Measurements from ENCODE around the gene KRTAP19-2. TPM values are rescaled to one million over a fixed set of nuclear protein-coding genes. Genes with fewer than 3 reads are reported as not detected.

Gene KRTAP19-2
- polyA plus RNA-seq, 1 donor from 2014 or later: not detected

DNA sequence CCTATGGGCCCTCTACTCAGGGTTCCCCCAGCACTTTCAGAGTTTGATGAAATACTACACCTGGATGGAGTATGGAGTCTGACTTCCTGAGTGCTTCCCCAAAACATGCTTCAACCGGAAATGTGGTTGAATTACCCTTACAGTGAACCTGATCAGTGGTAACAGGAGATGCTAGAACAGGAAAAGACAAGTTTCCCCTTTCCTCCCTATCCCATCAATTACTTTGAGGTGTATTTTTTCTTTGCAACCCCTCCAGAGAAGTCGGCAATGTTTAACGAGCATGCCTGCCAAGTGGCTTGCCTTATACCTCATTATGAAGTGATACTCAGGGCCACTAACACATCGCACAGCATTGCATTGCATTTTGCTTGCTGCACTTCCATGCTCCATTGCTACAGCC is 40.2 kb downstream of the KRTAP19-2 start:
- H3K4me1 Mint-ChIP-seq: peaks cover 0 to 1% (median 0%) of the 10 kb centered on the region in 3 donors
- H3K27ac Mint-ChIP-seq: no peak overlapping the region
- no peak overlapping the region for H3K4me3 Mint-ChIP-seq
- no peaks in the 10 kb centered on the region for H3K36me3 Mint-ChIP-seq
- H3K9me3 Mint-ChIP-seq: peaks cover 0 to 3% (median 0%) of the 10 kb centered on the region in 3 donors
- H3K27me3 Mint-ChIP-seq: no peaks in the 10 kb centered on the region

DNA sequence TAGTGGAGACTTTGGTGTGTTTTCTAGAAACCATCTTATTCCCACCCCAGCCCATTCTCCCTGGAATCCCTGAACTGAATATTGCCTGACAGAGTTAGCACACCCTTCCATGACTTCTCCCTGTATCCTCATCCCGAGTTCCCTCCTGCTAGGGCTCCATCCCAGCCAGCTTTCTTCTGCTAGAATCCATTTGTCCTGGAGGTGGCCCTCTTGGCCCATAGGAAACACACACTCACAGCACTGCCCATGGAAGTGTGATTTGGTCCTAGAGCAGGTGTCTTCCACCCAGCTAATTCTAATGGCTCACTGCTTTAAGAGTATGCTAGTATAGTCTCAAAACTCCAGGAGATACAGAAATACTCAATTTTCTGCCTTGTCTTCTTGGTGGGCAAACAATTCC is 43.0 kb downstream of the KRTAP19-2 start:
- Mint-ChIP-seq H3K4me1 (no peaks in the 10 kb centered on the region), H3K4me3 (no peak overlapping the region), H3K27me3 (no peaks in the 10 kb centered on the region), H3K9me3 (peaks cover 0 to 5% (median 4%) of the 10 kb centered on the region in 3 donors), H3K36me3 (no peaks in the 10 kb centered on the region), H3K27ac (no peak overlapping the region)

GRCh38 chr21:30443226-30443625 is 44.0 kb downstream of the KRTAP19-2 start:
- H3K27ac Mint-ChIP-seq: no peak overlapping the region
- H3K9me3 Mint-ChIP-seq: peaks cover 0 to 5% (median 4%) of the 10 kb centered on the region in 3 donors
- H3K36me3 Mint-ChIP-seq: no peaks in the 10 kb centered on the region
- H3K4me3 Mint-ChIP-seq: no peak overlapping the region
- no peaks in the 10 kb centered on the region for H3K4me1 Mint-ChIP-seq
- H3K27me3 Mint-ChIP-seq: no peaks in the 10 kb centered on the region

- no peak within 1 kb of the TSS for H3K4me3 Mint-ChIP-seq
- no peak within 1 kb of the TSS for H3K27ac Mint-ChIP-seq
- H3K36me3 Mint-ChIP-seq: no peaks in the 10 kb centered on the region
- no peaks in the 10 kb centered on the region for H3K27me3 Mint-ChIP-seq
- H3K4me1 Mint-ChIP-seq: no peaks in the 10 kb centered on the region
- peaks cover 3 to 5% (median 4%) of the 10 kb centered on the region in 3 donors for H3K9me3 Mint-ChIP-seq
These were observed 47.3 kb downstream of the KRTAP19-2 start, which contains the start of gene KRTAP15-1 for GRCh38 chr21:30439975-30440374. TSS of gene KRTAP15-1 (plus strand) at chr21:30440275. CDS start at chr21:30440328, 53 bp downstream.

Other genes starting within 250 kb of the KRTAP19-2 start
- not detected for gene KRTAP24-1, start 204.5 kb downstream of the KRTAP19-2 start, polyA plus RNA-seq
- not detected for gene KRTAP25-1, start 197.9 kb downstream of the KRTAP19-2 start, polyA plus RNA-seq
- not detected for gene KRTAP26-1, start 167.1 kb downstream of the KRTAP19-2 start, polyA plus RNA-seq
- gene KRTAP27-1, start 149.7 kb downstream of the KRTAP19-2 start, polyA plus RNA-seq: not detected
- not detected for gene KRTAP23-1, start 138.8 kb downstream of the KRTAP19-2 start, polyA plus RNA-seq
- not detected for gene KRTAP13-2, start 115.2 kb downstream of the KRTAP19-2 start, polyA plus RNA-seq
- not detected for gene KRTAP13-1, start 91.4 kb downstream of the KRTAP19-2 start, polyA plus RNA-seq
- not detected for gene KRTAP13-3, start 61.5 kb downstream of the KRTAP19-2 start, polyA plus RNA-seq
- gene KRTAP13-4, start 57.2 kb downstream of the KRTAP19-2 start, polyA plus RNA-seq: not detected
- gene KRTAP15-1, start 47.2 kb downstream of the KRTAP19-2 start, polyA plus RNA-seq: not detected
- not detected for gene KRTAP19-1, start 7.1 kb downstream of the KRTAP19-2 start, polyA plus RNA-seq
- not detected for gene KRTAP19-3, start 4.6 kb upstream of the KRTAP19-2 start, polyA plus RNA-seq
- not detected for gene KRTAP19-4, start 9.7 kb upstream of the KRTAP19-2 start, polyA plus RNA-seq
- not detected for gene KRTAP19-5, start 14.7 kb upstream of the KRTAP19-2 start, polyA plus RNA-seq
- gene KRTAP19-6, start 54.4 kb upstream of the KRTAP19-2 start, polyA plus RNA-seq: not detected
- gene KRTAP19-7, start 73.9 kb upstream of the KRTAP19-2 start, polyA plus RNA-seq: not detected
- gene KRTAP22-2, start 103.0 kb upstream of the KRTAP19-2 start, polyA plus RNA-seq: not detected
- gene KRTAP6-3, start 105.0 kb upstream of the KRTAP19-2 start, polyA plus RNA-seq: not detected
- gene KRTAP6-2, start 111.5 kb upstream of the KRTAP19-2 start, polyA plus RNA-seq: not detected
- not detected for gene KRTAP22-1, start 113.7 kb upstream of the KRTAP19-2 start, polyA plus RNA-seq
- not detected for gene KRTAP6-1, start 126.5 kb upstream of the KRTAP19-2 start, polyA plus RNA-seq
- not detected for gene KRTAP20-1, start 129.0 kb upstream of the KRTAP19-2 start, polyA plus RNA-seq
- not detected for gene KRTAP20-4, start 133.2 kb upstream of the KRTAP19-2 start, polyA plus RNA-seq
- gene KRTAP20-2, start 147.8 kb upstream of the KRTAP19-2 start, polyA plus RNA-seq: not detected
- not detected for gene KRTAP20-3, start 155.4 kb upstream of the KRTAP19-2 start, polyA plus RNA-seq
- gene KRTAP21-3, start 231.3 kb upstream of the KRTAP19-2 start, polyA plus RNA-seq: not detected

Data from IgD-negative memory B cell (primary cell).